Hepatocyte (in vitro differentiated cells): ENCODE data around the gene BBS4. TPM values are rescaled to one million over a fixed set of nuclear protein-coding genes. Genes with fewer than 3 reads are reported as not detected.
"Not testable (repeated sequence)": the region's sequence is repeated elsewhere in the genome, so short reads cannot be mapped to it uniquely, and the experiment has no call there.

Experiments
- DNase-seq: peaks from one replicate; pipeline ENCODE4 v3.0.0-alpha.2; 2016; ENCODE audit warnings: low spot score
- H2AFZ ChIP-seq: fragments of 200-600 bp; sonication (generic); 2 replicates; pipeline ENCODE4 v1.6.0; 2016; ENCODE audit warnings: antibody characterized with exemption, mild to moderate bottlenecking
- H3K27ac ChIP-seq: fragments of 200-600 bp; sonication (generic); 2 replicates; pipeline ENCODE4 v1.5.1; 2016; ENCODE audit warnings: mild to moderate bottlenecking
- H3K27me3 ChIP-seq: fragments of 200-600 bp; sonication (generic); 2 replicates; pipeline ENCODE4 v1.6.1; 2016
- H3K36me3 ChIP-seq: fragments of 200-600 bp; sonication (generic); replicated peaks from 2 replicates; pipeline ENCODE4 v1.5.1; 2016; ENCODE audit warnings: low read depth; ENCODE audit not compliant: insufficient read depth
- H3K4me1 ChIP-seq: fragments of 200-600 bp; sonication (generic); 2 replicates; pipeline ENCODE4 v1.5.1; 2016; ENCODE audit warnings: mild to moderate bottlenecking, moderate library complexity; ENCODE audit not compliant: insufficient read depth
- H3K4me2 ChIP-seq: fragments of 200-600 bp; sonication (generic); 2 replicates; pipeline ENCODE4 v1.6.0; 2016
- H3K4me3 ChIP-seq: fragments of 200-600 bp; sonication (generic); 2 replicates; pipeline ENCODE4 v1.5.1; 2016; ENCODE audit warnings: mild to moderate bottlenecking
- H3K79me2 ChIP-seq: fragments of 200-600 bp; sonication (generic); 2 replicates; pipeline ENCODE4 v1.6.0; 2017; ENCODE audit warnings: mild to moderate bottlenecking
- H3K9me2 ChIP-seq: fragments of 200-600 bp; sonication (generic); replicated peaks from 2 replicates; pipeline ENCODE4 v1.6.0; 2017; ENCODE audit warnings: mild to moderate bottlenecking; ENCODE audit not compliant: insufficient read depth
- H3K9me3 ChIP-seq: fragments of 200-600 bp; sonication (generic); 2 replicates; pipeline ENCODE4 v1.5.1; 2016; ENCODE audit warnings: low read depth, mild to moderate bottlenecking
- H4K20me1 ChIP-seq: fragments of 200-600 bp; sonication (generic); 2 replicates; pipeline ENCODE4 v1.6.0; 2016; ENCODE audit warnings: mild to moderate bottlenecking; ENCODE audit not compliant: insufficient read depth, poor library complexity, severe bottlenecking
- EZH2 ChIP-seq: fragments of 200-600 bp; sonication (generic); IDR thresholded peaks from 2 replicates; pipeline ENCODE4 v1.6.1; 2016; ENCODE audit warnings: antibody characterized with exemption, mild to moderate bottlenecking, borderline replicate concordance
- EZH2phosphoT487 ChIP-seq: fragments of 200-600 bp; sonication (generic); IDR thresholded peaks from one replicate; pipeline ENCODE4 v1.6.1; 2018; ENCODE audit warnings: antibody characterized with exemption, mild to moderate bottlenecking, low read depth, moderate library complexity; ENCODE audit not compliant: unreplicated experiment, severe bottlenecking
- WGBS: methylation state at CpG from one replicate; pipeline ENCODE4 v1.1.6; 2016; ENCODE audit warnings: low lambda C conversion rate; ENCODE audit errors: missing lambda C conversion rate; 5-methylcytosine and 5-hydroxymethylcytosine counted together
- polyA plus RNA-seq: library from polyadenylated mRNA; unstranded; fragments of >200 nt; fragmentation: Nextera tagmentation; extraction: Ambion mirVana; gene quantifications from 2 replicates; pipeline ENCODE4 v1.2.1, GENCODE V29; 2016
- total RNA-seq: library from RNA; depleted of rRNA; stranded (reverse); fragments of >200 nt; gene quantifications from 2 replicates; pipeline ENCODE4 v1.2.3, GENCODE V29; 2014
- TF ChIP-seq, protein P1 (sequence below): fragments of 200-600 bp; sonication (generic); IDR thresholded peaks from 2 replicates; pipeline ENCODE4 v1.5.1; 2016; ENCODE audit warnings: antibody characterized with exemption, mild to moderate bottlenecking; ENCODE audit not compliant: poor library complexity

The BBS4 gene
- total and polyA plus RNA-seq, 2 experiments from 2014 or later = 18.1 to 28.3 TPM

- no peak overlapping the region for H3K4me3 ChIP-seq
- H3K27ac ChIP-seq = no peak overlapping the region
- no peaks in the 10 kb centered on the region for H3K9me2 ChIP-seq
- 93% methylated on average over 1 of the region's 3 CpGs for WGBS
- no peak for DNase-seq
- H3K4me1 ChIP-seq = no peaks in the 10 kb centered on the region
- H3K36me3 ChIP-seq = no peaks in the 10 kb centered on the region
- H3K79me2 ChIP-seq = no peaks in the 10 kb centered on the region
- no peak overlapping the region for H2AFZ ChIP-seq
- no peak overlapping the region for H3K4me2 ChIP-seq
- no peaks in the 10 kb centered on the region for H4K20me1 ChIP-seq
- TF ChIP-seq, protein P1, sequence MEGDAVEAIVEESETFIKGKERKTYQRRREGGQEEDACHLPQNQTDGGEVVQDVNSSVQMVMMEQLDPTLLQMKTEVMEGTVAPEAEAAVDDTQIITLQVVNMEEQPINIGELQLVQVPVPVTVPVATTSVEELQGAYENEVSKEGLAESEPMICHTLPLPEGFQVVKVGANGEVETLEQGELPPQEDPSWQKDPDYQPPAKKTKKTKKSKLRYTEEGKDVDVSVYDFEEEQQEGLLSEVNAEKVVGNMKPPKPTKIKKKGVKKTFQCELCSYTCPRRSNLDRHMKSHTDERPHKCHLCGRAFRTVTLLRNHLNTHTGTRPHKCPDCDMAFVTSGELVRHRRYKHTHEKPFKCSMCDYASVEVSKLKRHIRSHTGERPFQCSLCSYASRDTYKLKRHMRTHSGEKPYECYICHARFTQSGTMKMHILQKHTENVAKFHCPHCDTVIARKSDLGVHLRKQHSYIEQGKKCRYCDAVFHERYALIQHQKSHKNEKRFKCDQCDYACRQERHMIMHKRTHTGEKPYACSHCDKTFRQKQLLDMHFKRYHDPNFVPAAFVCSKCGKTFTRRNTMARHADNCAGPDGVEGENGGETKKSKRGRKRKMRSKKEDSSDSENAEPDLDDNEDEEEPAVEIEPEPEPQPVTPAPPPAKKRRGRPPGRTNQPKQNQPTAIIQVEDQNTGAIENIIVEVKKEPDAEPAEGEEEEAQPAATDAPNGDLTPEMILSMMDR = no peak
- H3K9me3 ChIP-seq = no peaks in the 10 kb centered on the region
- H3K27me3 ChIP-seq = no peaks in the 10 kb centered on the region
These were observed 39.4 kb downstream of the BBS4 start for GRCh38 chr15:72725446-72725845.

GRCh38 chr15:72725851-72726250, 39.8 kb downstream of the BBS4 start:
- WGBS = 98% methylated on average over 6 of the region's 6 CpGs
- H2AFZ ChIP-seq, H4K20me1 ChIP-seq, H3K27me3 ChIP-seq, H3K36me3 ChIP-seq, H3K4me2 ChIP-seq, H3K4me1 ChIP-seq, H3K79me2 ChIP-seq, H3K27ac ChIP-seq, H3K9me2 ChIP-seq, DNase-seq, H3K4me3 ChIP-seq, H3K9me3 ChIP-seq: not testable (repeated sequence)

DNA sequence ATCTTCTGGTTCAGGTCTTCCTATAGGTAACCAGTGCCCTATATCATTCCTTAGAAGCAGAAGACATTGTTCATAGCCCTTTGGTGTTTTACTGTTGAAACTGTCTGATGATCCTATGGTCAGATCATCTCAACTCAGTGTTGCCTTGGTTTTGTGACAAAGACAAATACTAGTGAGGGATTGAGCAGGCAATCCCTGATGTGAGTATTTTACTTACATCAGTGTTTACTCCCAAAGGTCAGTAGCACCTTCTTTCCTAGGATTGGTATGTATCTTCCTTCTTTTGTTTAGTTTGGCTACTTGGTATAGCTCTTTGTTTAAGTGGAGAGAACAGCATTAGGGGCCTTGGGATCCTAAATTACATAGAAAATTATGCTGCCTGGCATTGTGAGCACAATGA, 41.1 kb downstream of the BBS4 start:
- Histone ChIP-seq H3K4me1 (no peaks in the 10 kb centered on the region), H3K27ac (no peak overlapping the region)
- TF ChIP-seq EZH2 (no peak), EZH2phosphoT487 (no peak)
- TF ChIP-seq, protein P1 = no peak

GRCh38 chr15:72728249-72728648, 42.2 kb downstream of the BBS4 start:
- 83% methylated on average over 1 of the region's 1 CpG for WGBS

More for the DNA sequence above, 41.1 kb downstream of the BBS4 start:
- H3K9me2 ChIP-seq = no peaks in the 10 kb centered on the region
- no peak overlapping the region for H3K4me2 ChIP-seq
- H3K79me2 ChIP-seq = no peaks in the 10 kb centered on the region
- H3K4me3 ChIP-seq = no peak overlapping the region
- DNase-seq = no peak
- H3K9me3 ChIP-seq = no peaks in the 10 kb centered on the region
- H3K27me3 ChIP-seq = no peaks in the 10 kb centered on the region
- no peaks in the 10 kb centered on the region for H3K36me3 ChIP-seq
- H4K20me1 ChIP-seq = no peaks in the 10 kb centered on the region
- no peak overlapping the region for H2AFZ ChIP-seq

GRCh38 chr15:72728821-72729220, 42.8 kb downstream of the BBS4 start:
- Histone ChIP-seq H4K20me1 (no peaks in the 10 kb centered on the region), H3K27me3 (no peaks in the 10 kb centered on the region), H3K9me2 (no peaks in the 10 kb centered on the region), H3K4me2 (no peak overlapping the region), H3K36me3 (no peaks in the 10 kb centered on the region), H3K4me1 (no peaks in the 10 kb centered on the region), H3K79me2 (no peaks in the 10 kb centered on the region), H3K9me3 (no peaks in the 10 kb centered on the region), H3K4me3 (no peak overlapping the region), H3K27ac (no peak overlapping the region), H2AFZ (no peak overlapping the region)
- no peak for DNase-seq
- TF ChIP-seq, protein P1 = no peak
- TF ChIP-seq EZH2phosphoT487 (no peak), EZH2 (no peak)
- WGBS = 84% methylated on average over 1 of the region's 1 CpG

More at GRCh38 chr15:72728249-72728648, 42.2 kb downstream of the BBS4 start:
- not testable (repeated sequence) for H4K20me1 ChIP-seq, H3K4me1 ChIP-seq, H3K9me2 ChIP-seq, H3K27ac ChIP-seq, H3K79me2 ChIP-seq, H2AFZ ChIP-seq, DNase-seq, H3K27me3 ChIP-seq, H3K4me2 ChIP-seq, H3K9me3 ChIP-seq, H3K36me3 ChIP-seq, H3K4me3 ChIP-seq
